OCI-LY7 (cell line): ENCODE measurements around the gene AFG3L2.

ENCODE experiments used
- EZH2phosphoT487 ChIP-seq: fragments of 200-600 bp; sonication (generic); IDR thresholded peaks from 2 replicates; pipeline ENCODE4 v1.6.1; 2018; ENCODE audit warnings: low read depth, borderline replicate concordance, mild to moderate bottlenecking, mixed run types, antibody characterized with exemption, low read length, moderate library complexity, mixed read lengths
- TF ChIP-seq, protein P1 (sequence below): fragments of 200-600 bp; sonication (generic); conservative IDR thresholded peaks from 2 replicates; pipeline ENCODE4 v1.5.1; 2014; ENCODE audit warnings: mild to moderate bottlenecking, antibody characterized with exemption, low read length, moderate library complexity, mixed read lengths

- TF ChIP-seq, protein P1, sequence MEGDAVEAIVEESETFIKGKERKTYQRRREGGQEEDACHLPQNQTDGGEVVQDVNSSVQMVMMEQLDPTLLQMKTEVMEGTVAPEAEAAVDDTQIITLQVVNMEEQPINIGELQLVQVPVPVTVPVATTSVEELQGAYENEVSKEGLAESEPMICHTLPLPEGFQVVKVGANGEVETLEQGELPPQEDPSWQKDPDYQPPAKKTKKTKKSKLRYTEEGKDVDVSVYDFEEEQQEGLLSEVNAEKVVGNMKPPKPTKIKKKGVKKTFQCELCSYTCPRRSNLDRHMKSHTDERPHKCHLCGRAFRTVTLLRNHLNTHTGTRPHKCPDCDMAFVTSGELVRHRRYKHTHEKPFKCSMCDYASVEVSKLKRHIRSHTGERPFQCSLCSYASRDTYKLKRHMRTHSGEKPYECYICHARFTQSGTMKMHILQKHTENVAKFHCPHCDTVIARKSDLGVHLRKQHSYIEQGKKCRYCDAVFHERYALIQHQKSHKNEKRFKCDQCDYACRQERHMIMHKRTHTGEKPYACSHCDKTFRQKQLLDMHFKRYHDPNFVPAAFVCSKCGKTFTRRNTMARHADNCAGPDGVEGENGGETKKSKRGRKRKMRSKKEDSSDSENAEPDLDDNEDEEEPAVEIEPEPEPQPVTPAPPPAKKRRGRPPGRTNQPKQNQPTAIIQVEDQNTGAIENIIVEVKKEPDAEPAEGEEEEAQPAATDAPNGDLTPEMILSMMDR = no peak
- no peak for TF ChIP-seq EZH2phosphoT487
These were observed 17.5 kb downstream of the AFG3L2 start for GRCh38 chr18:12359515-12359927.
